ENCODE data around the gene REEP1.
"Not testable (repeated sequence)": the region's sequence is repeated elsewhere in the genome, so short reads cannot be mapped to it uniquely, and the experiment has no call there.

Gene REEP1

DNA sequence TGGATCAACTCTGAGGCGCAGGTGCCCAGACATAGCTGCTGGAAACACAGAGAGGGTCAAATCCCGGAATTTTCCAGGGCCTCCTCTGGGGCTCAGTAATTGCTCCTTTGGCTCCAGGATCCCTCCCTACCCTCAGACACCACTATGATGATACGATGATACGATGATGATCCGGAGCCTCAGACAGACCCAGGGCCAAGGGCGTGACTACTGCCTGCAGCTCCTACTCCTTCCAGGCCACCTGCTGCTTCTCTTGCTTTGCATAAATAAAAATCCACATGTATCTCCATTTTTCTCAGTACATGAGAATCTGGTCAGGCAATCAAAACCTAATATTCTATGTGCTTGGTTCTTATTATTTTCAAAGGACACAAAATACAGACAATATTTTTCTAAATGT lies 104.5 kb downstream of the REEP1 start:
- no peaks in the 10 kb centered on the region for H3K27me3 ChIP-seq (ENCODE audit: insufficient read depth, low read depth, severe bottlenecking)
- no peaks in the 10 kb centered on the region for H3K9me3 ChIP-seq (ENCODE audit: severe bottlenecking)
- TF ChIP-seq, protein P1, sequence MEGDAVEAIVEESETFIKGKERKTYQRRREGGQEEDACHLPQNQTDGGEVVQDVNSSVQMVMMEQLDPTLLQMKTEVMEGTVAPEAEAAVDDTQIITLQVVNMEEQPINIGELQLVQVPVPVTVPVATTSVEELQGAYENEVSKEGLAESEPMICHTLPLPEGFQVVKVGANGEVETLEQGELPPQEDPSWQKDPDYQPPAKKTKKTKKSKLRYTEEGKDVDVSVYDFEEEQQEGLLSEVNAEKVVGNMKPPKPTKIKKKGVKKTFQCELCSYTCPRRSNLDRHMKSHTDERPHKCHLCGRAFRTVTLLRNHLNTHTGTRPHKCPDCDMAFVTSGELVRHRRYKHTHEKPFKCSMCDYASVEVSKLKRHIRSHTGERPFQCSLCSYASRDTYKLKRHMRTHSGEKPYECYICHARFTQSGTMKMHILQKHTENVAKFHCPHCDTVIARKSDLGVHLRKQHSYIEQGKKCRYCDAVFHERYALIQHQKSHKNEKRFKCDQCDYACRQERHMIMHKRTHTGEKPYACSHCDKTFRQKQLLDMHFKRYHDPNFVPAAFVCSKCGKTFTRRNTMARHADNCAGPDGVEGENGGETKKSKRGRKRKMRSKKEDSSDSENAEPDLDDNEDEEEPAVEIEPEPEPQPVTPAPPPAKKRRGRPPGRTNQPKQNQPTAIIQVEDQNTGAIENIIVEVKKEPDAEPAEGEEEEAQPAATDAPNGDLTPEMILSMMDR (IDR thresholded peaks at IDR 0.05; ENCODE audit: low read depth, low read length): no peak
- no peak overlapping the region for H3K4me3 ChIP-seq (ENCODE audit: low read depth, low read length)
- H3K36me3 ChIP-seq: no peaks in the 10 kb centered on the region
- no peak for DNase-seq
- no peak overlapping the region for H3K27ac ChIP-seq

DNA sequence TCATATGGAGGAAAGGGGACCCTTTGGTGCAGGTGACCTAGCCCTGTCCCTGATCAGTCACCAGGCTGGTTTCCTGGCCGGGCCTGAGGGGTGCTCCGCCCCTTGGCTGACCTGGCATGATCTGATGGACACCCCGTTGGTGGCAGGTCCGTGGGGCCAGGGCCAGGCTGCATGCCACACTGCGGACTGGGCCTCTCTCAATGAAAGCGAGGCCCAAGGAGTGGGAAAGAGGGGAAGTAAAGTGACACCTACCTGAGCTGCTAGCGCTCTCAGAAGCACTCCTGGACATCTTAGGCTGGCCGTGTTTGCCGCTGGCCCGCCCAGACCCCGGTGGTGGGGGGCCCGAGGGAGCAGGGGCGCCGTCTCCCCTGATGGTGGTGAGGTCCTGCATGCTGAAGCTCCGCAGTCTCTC lies 105.0 kb downstream of the REEP1 start:
- Histone ChIP-seq H3K9me3 (ENCODE audit: severe bottlenecking) (no peaks in the 10 kb centered on the region), H3K4me3 (ENCODE audit: low read depth, low read length) (no peak overlapping the region), H3K36me3 (no peaks in the 10 kb centered on the region), H3K27ac (no peak overlapping the region), H3K27me3 (ENCODE audit: insufficient read depth, low read depth, severe bottlenecking) (no peaks in the 10 kb centered on the region)
- DNase-seq: no peak
- TF ChIP-seq, protein P1 (IDR thresholded peaks at IDR 0.05; ENCODE audit: low read depth, low read length): no peak

DNA sequence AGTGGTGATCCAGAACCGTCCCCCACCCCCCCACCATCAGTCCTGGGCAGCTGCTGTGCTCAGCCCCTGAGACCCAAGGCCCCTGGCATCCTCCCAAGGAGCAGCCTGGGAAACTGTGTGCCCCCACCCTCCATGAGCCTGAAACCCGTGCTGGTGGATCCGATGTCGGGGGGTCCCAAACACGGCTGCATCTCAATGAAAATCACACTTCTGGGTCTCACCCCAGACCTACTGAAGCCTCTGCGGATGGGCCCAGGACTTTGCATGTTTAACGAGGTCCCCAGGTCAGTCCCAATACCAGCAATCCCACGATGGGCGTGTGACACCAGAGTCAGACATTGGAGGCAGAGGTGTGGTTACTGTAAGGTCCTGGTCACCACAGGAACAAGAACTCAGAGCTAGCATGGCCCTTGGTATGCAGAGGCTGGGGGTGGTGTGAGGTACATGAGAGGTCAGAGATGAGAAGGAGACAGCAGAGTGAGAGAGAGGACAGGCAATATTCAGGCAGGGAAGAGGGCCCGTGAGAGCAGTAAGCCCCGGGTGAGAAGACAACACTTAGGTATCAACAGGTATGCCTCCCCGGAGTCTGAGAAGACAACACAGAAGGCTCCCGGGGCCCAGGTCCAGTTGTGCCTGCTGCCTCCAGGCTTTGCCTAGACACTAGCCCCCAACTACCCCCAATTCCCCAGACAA lies 105.6 kb downstream of the REEP1 start:
- Histone ChIP-seq H3K36me3 (no peaks in the 10 kb centered on the region), H3K27me3 (ENCODE audit: insufficient read depth, low read depth, severe bottlenecking) (no peaks in the 10 kb centered on the region), H3K27ac (no peak overlapping the region), H3K4me3 (ENCODE audit: low read depth, low read length) (no peak overlapping the region), H3K9me3 (ENCODE audit: severe bottlenecking) (no peaks in the 10 kb centered on the region)
- DNase-seq: no peak
- TF ChIP-seq, protein P1 (IDR thresholded peaks at IDR 0.05; ENCODE audit: low read depth, low read length): no peak

DNA sequence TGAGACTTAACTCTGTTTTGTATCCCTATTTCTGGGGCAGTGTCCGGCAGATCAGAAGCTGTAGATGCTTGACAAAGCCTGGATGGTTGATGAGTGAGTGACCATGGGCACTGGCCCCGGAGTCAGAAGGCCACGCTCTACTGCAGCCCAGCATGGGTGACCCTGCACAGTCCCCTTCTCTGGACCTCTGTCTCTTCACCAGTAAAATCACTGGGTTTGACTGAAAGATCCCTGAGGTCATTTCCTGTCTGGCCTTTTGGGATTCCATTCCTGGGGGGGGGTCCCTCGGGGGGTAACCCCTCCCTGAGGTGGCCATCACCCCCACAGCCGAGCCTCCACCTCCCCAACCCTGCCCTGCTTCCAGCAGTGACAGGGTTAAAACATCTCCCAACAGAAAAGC lies 106.5 kb downstream of the REEP1 start:
- DNase-seq: no peak
- Histone ChIP-seq H3K27ac (no peak overlapping the region), H3K27me3 (ENCODE audit: insufficient read depth, low read depth, severe bottlenecking) (no peaks in the 10 kb centered on the region), H3K36me3 (no peaks in the 10 kb centered on the region), H3K9me3 (ENCODE audit: severe bottlenecking) (no peaks in the 10 kb centered on the region), H3K4me3 (ENCODE audit: low read depth, low read length) (no peak overlapping the region)
- TF ChIP-seq, protein P1 (IDR thresholded peaks at IDR 0.05; ENCODE audit: low read depth, low read length): no peak

DNA sequence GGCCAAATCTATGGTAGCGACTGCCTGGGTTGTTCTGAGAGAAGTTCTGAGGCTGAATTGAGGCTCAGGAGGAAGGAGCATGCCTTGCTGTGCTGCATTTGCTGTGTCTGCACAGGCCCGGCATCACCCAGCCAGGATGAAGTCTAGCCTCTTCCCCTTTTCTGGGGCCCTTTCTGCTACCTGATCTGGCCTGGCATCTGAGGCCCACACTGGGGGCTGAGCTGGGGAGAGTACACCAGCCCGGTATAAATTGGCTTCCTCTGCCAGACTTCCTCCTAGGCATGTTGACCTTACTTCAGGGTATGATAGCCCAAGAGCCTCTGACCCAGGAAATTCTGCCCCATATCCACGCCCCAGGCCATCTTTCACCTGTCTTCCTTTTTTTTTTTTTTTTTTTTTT lies 108.2 kb downstream of the REEP1 start:
- no peak for DNase-seq
- H3K4me3 ChIP-seq (ENCODE audit: low read depth, low read length): no peak overlapping the region
- H3K27ac ChIP-seq: no peak overlapping the region
- H3K9me3 ChIP-seq (ENCODE audit: severe bottlenecking): no peaks in the 10 kb centered on the region
- H3K36me3 ChIP-seq: no peaks in the 10 kb centered on the region
- TF ChIP-seq, protein P1 (IDR thresholded peaks at IDR 0.05; ENCODE audit: low read depth, low read length): no peak
- H3K27me3 ChIP-seq (ENCODE audit: insufficient read depth, low read depth, severe bottlenecking): no peaks in the 10 kb centered on the region

DNA sequence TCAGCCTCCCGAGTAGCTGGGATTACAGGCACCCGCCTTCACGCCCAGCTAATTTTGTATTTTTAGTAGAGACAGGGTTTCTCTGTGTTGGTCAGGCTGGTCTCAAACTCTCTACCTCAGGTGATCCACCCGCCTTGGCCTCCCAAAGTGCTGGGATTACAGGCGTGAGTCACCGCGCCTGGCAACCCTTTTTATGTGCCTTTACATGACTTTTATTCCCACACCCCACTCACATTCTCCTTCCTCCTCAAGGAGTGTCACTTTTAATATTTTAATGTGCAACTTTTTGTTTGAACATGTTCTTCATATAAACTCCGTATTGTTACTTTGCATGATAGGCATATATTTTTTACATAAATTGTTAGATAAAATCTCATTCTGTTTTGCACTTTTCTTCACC lies 108.9 kb downstream of the REEP1 start:
- DNase-seq: not testable (repeated sequence)

More for the DNA sequence above, 108.9 kb downstream of the REEP1 start:
- H3K36me3 ChIP-seq; H3K27ac ChIP-seq; H3K4me3 ChIP-seq (ENCODE audit: low read depth, low read length); H3K9me3 ChIP-seq (ENCODE audit: severe bottlenecking); H3K27me3 ChIP-seq (ENCODE audit: insufficient read depth, low read depth, severe bottlenecking): not testable (repeated sequence)

Data from WERI-Rb-1 (cell line).